Measurements from ENCODE around the gene LMO4.

Gene LMO4

GRCh38 chr1:87329526-87330056 lies 911 bp downstream of the LMO4 start:
- Histone ChIP-seq H3K9me3 (ENCODE audit: low read length) (no peaks in the 10 kb centered on the region), H2AFZ (ENCODE audit: low read length) (no peak overlapping the region), H3K4me1 (ENCODE audit: insufficient read depth, low read length, severe bottlenecking) (peaks cover 58% of the 10 kb centered on the region), H3K79me2 (ENCODE audit: insufficient read depth, low read length) (no peaks in the 10 kb centered on the region), H3K27me3 (ENCODE audit: insufficient read depth, low read length) (no peaks in the 10 kb centered on the region), H3K27ac (ENCODE audit: low read depth, low read length, poor library complexity, severe bottlenecking) (peak overlapping the region; percentile 54), H3K4me3 (ENCODE audit: low read depth, low read length, poor library complexity, severe bottlenecking) (peak overlapping the region; percentile 80), H3F3A (ENCODE audit: insufficient read depth, low read length) (peaks cover 10% of the 10 kb centered on the region), H3K36me3 (ENCODE audit: insufficient read depth, low read length) (peaks cover 17% of the 10 kb centered on the region), H3K9me2 (ENCODE audit: low read depth, low read length) (no peaks in the 10 kb centered on the region), H4K20me1 (ENCODE audit: insufficient read depth, low read length) (no peaks in the 10 kb centered on the region), H3K9ac (ENCODE audit: low read length) (peak overlapping the region; percentile 68), H3K4me2 (ENCODE audit: low read length) (peak overlapping the region; percentile 89)
- no peak for TF ChIP-seq CTCF (IDR thresholded peaks at IDR 0.05; ENCODE audit: low read length)
- no peak for TF ChIP-seq EZH2 (IDR thresholded peaks at IDR 0.05; ENCODE audit: borderline replicate concordance, low read length)

GRCh38 chr1:87330057-87330884 lies 1.6 kb downstream of the LMO4 start:
- H3F3A ChIP-seq (ENCODE audit: insufficient read depth, low read length), result peaks cover 10% of the 10 kb centered on the region
- H3K9me2 ChIP-seq (ENCODE audit: low read depth, low read length), result no peaks in the 10 kb centered on the region
- no peaks in the 10 kb centered on the region for H3K9me3 ChIP-seq (ENCODE audit: low read length)
- H2AFZ ChIP-seq (ENCODE audit: low read length), result no peak overlapping the region
- no peak for TF ChIP-seq EZH2 (IDR thresholded peaks at IDR 0.05; ENCODE audit: borderline replicate concordance, low read length)
- no peak for TF ChIP-seq CTCF (IDR thresholded peaks at IDR 0.05; ENCODE audit: low read length)
- peak overlapping the region; percentile 89 for H3K4me2 ChIP-seq (ENCODE audit: low read length)
- H3K27ac ChIP-seq (ENCODE audit: low read depth, low read length, poor library complexity, severe bottlenecking), result peak overlapping the region; percentile 54
- H3K27me3 ChIP-seq (ENCODE audit: insufficient read depth, low read length), result no peaks in the 10 kb centered on the region
- peak overlapping the region; percentile 68 for H3K9ac ChIP-seq (ENCODE audit: low read length)
- H3K79me2 ChIP-seq (ENCODE audit: insufficient read depth, low read length), result no peaks in the 10 kb centered on the region
- no peaks in the 10 kb centered on the region for H4K20me1 ChIP-seq (ENCODE audit: insufficient read depth, low read length)
- peaks cover 62% of the 10 kb centered on the region for H3K4me1 ChIP-seq (ENCODE audit: insufficient read depth, low read length, severe bottlenecking)
- H3K4me3 ChIP-seq (ENCODE audit: low read depth, low read length, poor library complexity, severe bottlenecking), result peak overlapping the region; percentile 80
- peaks cover 17% of the 10 kb centered on the region for H3K36me3 ChIP-seq (ENCODE audit: insufficient read depth, low read length)

DNA sequence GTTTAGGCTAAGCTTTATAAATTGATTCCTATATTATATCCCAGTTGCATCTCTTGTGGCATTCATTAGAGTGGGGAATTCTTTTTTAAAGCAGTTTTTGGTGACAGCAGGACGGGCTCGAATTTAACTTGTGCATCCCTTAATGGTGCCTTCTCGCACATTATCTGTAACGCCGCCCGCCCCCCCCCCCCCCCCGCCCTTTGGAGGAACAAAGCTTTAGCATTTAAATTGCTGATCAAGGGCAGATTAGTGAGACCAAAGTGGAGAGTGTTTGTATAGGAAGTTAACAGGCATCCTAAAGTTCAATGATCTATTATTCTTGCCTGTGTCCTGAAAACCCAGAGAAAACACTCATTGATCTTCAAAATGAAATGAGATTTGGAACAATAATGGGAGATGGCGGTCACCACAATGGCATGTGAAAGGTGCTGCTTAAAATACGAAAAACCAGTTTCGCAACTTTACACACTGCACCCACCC lies 2.2 kb downstream of the LMO4 start:
- Histone ChIP-seq H3K27ac (ENCODE audit: low read depth, low read length, poor library complexity, severe bottlenecking) (no peak overlapping the region), H3K27me3 (ENCODE audit: insufficient read depth, low read length) (no peaks in the 10 kb centered on the region), H3K9me2 (ENCODE audit: low read depth, low read length) (no peaks in the 10 kb centered on the region), H3K9ac (ENCODE audit: low read length) (peak overlapping the region; percentile 68; the same call in 1 of the 2 replicates), H4K20me1 (ENCODE audit: insufficient read depth, low read length) (no peaks in the 10 kb centered on the region), H3K36me3 (ENCODE audit: insufficient read depth, low read length) (peaks cover 17% of the 10 kb centered on the region), H3K4me1 (ENCODE audit: insufficient read depth, low read length, severe bottlenecking) (peaks cover 68% of the 10 kb centered on the region), H3K9me3 (ENCODE audit: low read length) (no peaks in the 10 kb centered on the region), H3K4me3 (ENCODE audit: low read depth, low read length, poor library complexity, severe bottlenecking) (peak overlapping the region; percentile 80), H3K4me2 (ENCODE audit: low read length) (peak overlapping the region; percentile 89), H3K79me2 (ENCODE audit: insufficient read depth, low read length) (no peaks in the 10 kb centered on the region), H3F3A (ENCODE audit: insufficient read depth, low read length) (peaks cover 10% of the 10 kb centered on the region), H2AFZ (ENCODE audit: low read length) (no peak overlapping the region)
- no peak for TF ChIP-seq EZH2 (IDR thresholded peaks at IDR 0.05; ENCODE audit: borderline replicate concordance, low read length)
- no peak for TF ChIP-seq CTCF (IDR thresholded peaks at IDR 0.05; ENCODE audit: low read length)
